HEK293 (cell line): ENCODE data around the gene ACAD11.

Source experiments
- CTCF ChIA-PET: fragments of 350-600 bp; formaldehyde crosslinking; extraction: SDS; loops from one replicate; lab custom pipeline; 2021; ENCODE audit warnings: antibody characterized with exemption; lab: Yijun Ruan, JAX
- POLR2A ChIA-PET: fragments of 300-600 bp; formaldehyde crosslinking; extraction: SDS; loops from one replicate; lab custom pipeline; 2020; ENCODE audit warnings: antibody characterized with exemption, inconsistent platforms; lab: Yijun Ruan, JAX
- H3K27ac ChIP-seq: fragments of 200-500 bp; sonication (Bioruptor generic); 2 replicates; pipeline ENCODE4 v1.5.1; 2014; ENCODE audit warnings: low read depth, low read length, control low read depth, inconsistent platforms; ENCODE audit errors: extremely low read depth
- H3K36me3 ChIP-seq, 2 experiments: fragments of 200-500 bp in 1 of 2; sonication (Bioruptor generic) in 1 of 2; 1 replicate in 1 of 2; 2 replicates in 1 of 2; pipeline ENCODE4 v1.5.1; 2014 to 2017; ENCODE audit warnings: inconsistent platforms in 2 of 2, low read length in 2 of 2; ENCODE audit not compliant: control insufficient read depth in 2 of 2, insufficient read depth in 1 of 2
- H3K4me1 ChIP-seq: fragments of 200-500 bp; sonication (Bioruptor generic); 2 replicates; pipeline ENCODE4 v1.5.1; 2014; ENCODE audit warnings: mild to moderate bottlenecking, low read length, inconsistent platforms; ENCODE audit not compliant: control insufficient read depth, insufficient read depth
- H3K4me3 ChIP-seq: 2 replicates; pipeline ENCODE4 v1.5.1; 2011; ENCODE audit warnings: low read depth, mild to moderate bottlenecking, control low read depth, low read length, moderate library complexity
- H3K9me3 ChIP-seq: fragments of 200-500 bp; sonication (Bioruptor generic); 2 replicates; pipeline ENCODE4 v1.5.1; 2014; ENCODE audit warnings: low read depth, low read length, inconsistent platforms; ENCODE audit not compliant: control insufficient read depth, insufficient read depth
- ELK4 ChIP-seq: IDR thresholded peaks from 2 replicates; pipeline ENCODE4 v1.6.1; 2011; ENCODE audit warnings: mild to moderate bottlenecking, low read depth, low read length, borderline replicate concordance
- INSM2 ChIP-seq: fragments of 450-650 bp; formaldehyde crosslinking; IDR thresholded peaks from 2 replicates; pipeline ENCODE4 v1.5.1; 2016; ENCODE audit warnings: missing biosample characterization, missing genetic modification characterization
- PRDM1 ChIP-seq: fragments of 450-650 bp; formaldehyde crosslinking; IDR thresholded peaks from 2 replicates; pipeline ENCODE4; 2016; ENCODE audit warnings: missing biosample characterization, missing genetic modification characterization
- RBAK ChIP-seq: fragments of 450-650 bp; formaldehyde crosslinking; IDR thresholded peaks from 2 replicates; pipeline ENCODE4 v1.5.1; 2016; ENCODE audit warnings: missing biosample characterization, missing genetic modification characterization
- SP3 ChIP-seq: fragments of 450-650 bp; formaldehyde crosslinking; IDR thresholded peaks from 2 replicates; pipeline ENCODE4 v1.5.1; 2016; ENCODE audit warnings: missing biosample characterization, missing genetic modification characterization
- WT1 ChIP-seq: fragments of 450-650 bp; formaldehyde crosslinking; IDR thresholded peaks from 2 replicates; pipeline ENCODE4 v1.5.1; 2016; ENCODE audit warnings: missing biosample characterization, missing genetic modification characterization
- YY1 ChIP-seq: fragments of 450-650 bp; formaldehyde crosslinking; IDR thresholded peaks from 2 replicates; pipeline ENCODE4 v1.5.1; 2018; ENCODE audit warnings: missing biosample characterization, missing genetic modification characterization
- ZNF121 ChIP-seq: fragments of 450-650 bp; formaldehyde crosslinking; IDR thresholded peaks from 2 replicates; pipeline ENCODE4 v1.5.1; 2016; ENCODE audit warnings: missing biosample characterization, missing genetic modification characterization
- ZNF184 ChIP-seq: fragments of 450-650 bp; IDR thresholded peaks from 2 replicates; pipeline ENCODE4 v1.5.1; 2018; ENCODE audit warnings: missing biosample characterization, mild to moderate bottlenecking, missing genetic modification characterization
- ZNF214 ChIP-seq: fragments of 450-650 bp; formaldehyde crosslinking; IDR thresholded peaks from 2 replicates; pipeline ENCODE4 v1.5.1; 2017; ENCODE audit warnings: missing biosample characterization, mild to moderate bottlenecking, missing genetic modification characterization, borderline replicate concordance
- ZNF274 ChIP-seq, 2 experiments: fragments of 200-500 bp in 1 of 2; fragments of 450-650 bp in 1 of 2; sonication (Bioruptor generic) in 1 of 2; formaldehyde crosslinking in 1 of 2; IDR thresholded peaks; 2 replicates each; pipeline versions ENCODE4 v1.5.1 to v1.6.1; 2014 to 2016; ENCODE audit warnings: borderline replicate concordance in 1 of 2, inconsistent platforms in 1 of 2, low read length in 1 of 2, missing biosample characterization in 1 of 2, missing genetic modification characterization in 1 of 2
- ZNF302 ChIP-seq: fragments of 450-650 bp; formaldehyde crosslinking; IDR thresholded peaks from 2 replicates; pipeline ENCODE4 v1.5.1; 2016; ENCODE audit warnings: missing biosample characterization, missing genetic modification characterization, low read depth
- ZNF366 ChIP-seq: fragments of 450-650 bp; formaldehyde crosslinking; conservative IDR thresholded peaks from 2 replicates; pipeline ENCODE4 v1.5.1; 2016; ENCODE audit warnings: missing biosample characterization, missing genetic modification characterization
- ZNF391 ChIP-seq: fragments of 450-650 bp; formaldehyde crosslinking; IDR thresholded peaks from 2 replicates; pipeline ENCODE4 v1.5.1; 2016; ENCODE audit warnings: low read depth, missing biosample characterization, missing genetic modification characterization, borderline replicate concordance
- ZNF571 ChIP-seq: fragments of 450-650 bp; formaldehyde crosslinking; IDR thresholded peaks from 2 replicates; pipeline ENCODE4 v1.5.0; 2017; ENCODE audit warnings: missing biosample characterization, missing genetic modification characterization
- ZNF596 ChIP-seq: fragments of 450-650 bp; IDR thresholded peaks from 2 replicates; pipeline ENCODE4 v1.5.0; 2018; ENCODE audit warnings: missing biosample characterization, mild to moderate bottlenecking, missing genetic modification characterization, moderate library complexity
- ZNF664 ChIP-seq: fragments of 450-650 bp; formaldehyde crosslinking; IDR thresholded peaks from 2 replicates; pipeline ENCODE4 v1.5.1; 2016; ENCODE audit warnings: missing biosample characterization, missing genetic modification characterization
- ZNF76 ChIP-seq: fragments of 450-650 bp; formaldehyde crosslinking; IDR thresholded peaks from 2 replicates; pipeline ENCODE4; 2016; ENCODE audit warnings: low read depth, missing biosample characterization, missing genetic modification characterization, borderline replicate concordance
- ZNF843 ChIP-seq: fragments of 450-650 bp; formaldehyde crosslinking; IDR thresholded peaks from 2 replicates; pipeline ENCODE4 v1.5.1; 2016; ENCODE audit warnings: missing biosample characterization, missing genetic modification characterization
- ZSCAN5A ChIP-seq: fragments of 450-650 bp; formaldehyde crosslinking; IDR thresholded peaks from 2 replicates; pipeline ENCODE4 v1.5.1; 2016; ENCODE audit warnings: missing biosample characterization, missing genetic modification characterization
- TF ChIP-seq, protein P1 (sequence below): fragments of 450-650 bp; formaldehyde crosslinking; IDR thresholded peaks from 2 replicates; pipeline ENCODE4 v1.5.1; 2016; ENCODE audit warnings: missing biosample characterization, missing genetic modification characterization, low read depth

The ACAD11 gene

GRCh38 chr3:132645058-132645457, 14.6 kb downstream of the ACAD11 start:
- H3K27ac ChIP-seq = no peak overlapping the region
- no peak overlapping the region for H3K4me3 ChIP-seq
- CTCF ChIA-PET = interaction anchor here (1.0 kb wide), 1 partner anchor 9 kb away, joined by 3 read pairs; no protein-coding TSS in a partner anchor
- TF ChIP-seq, protein P1, sequence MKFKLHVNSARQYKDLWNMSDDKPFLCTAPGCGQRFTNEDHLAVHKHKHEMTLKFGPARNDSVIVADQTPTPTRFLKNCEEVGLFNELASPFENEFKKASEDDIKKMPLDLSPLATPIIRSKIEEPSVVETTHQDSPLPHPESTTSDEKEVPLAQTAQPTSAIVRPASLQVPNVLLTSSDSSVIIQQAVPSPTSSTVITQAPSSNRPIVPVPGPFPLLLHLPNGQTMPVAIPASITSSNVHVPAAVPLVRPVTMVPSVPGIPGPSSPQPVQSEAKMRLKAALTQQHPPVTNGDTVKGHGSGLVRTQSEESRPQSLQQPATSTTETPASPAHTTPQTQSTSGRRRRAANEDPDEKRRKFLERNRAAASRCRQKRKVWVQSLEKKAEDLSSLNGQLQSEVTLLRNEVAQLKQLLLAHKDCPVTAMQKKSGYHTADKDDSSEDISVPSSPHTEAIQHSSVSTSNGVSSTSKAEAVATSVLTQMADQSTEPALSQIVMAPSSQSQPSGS (tag by site-specific recombination) = no peak
- H3K9me3 ChIP-seq = no peaks in the 10 kb centered on the region
- POLR2A ChIA-PET = no interaction called here
- H3K36me3 ChIP-seq = peaks cover 0 to 14% of the 10 kb centered on the region in 2 experiments; a peak in 2 of 3 replicates
- H3K4me1 ChIP-seq = no peaks in the 10 kb centered on the region

DNA sequence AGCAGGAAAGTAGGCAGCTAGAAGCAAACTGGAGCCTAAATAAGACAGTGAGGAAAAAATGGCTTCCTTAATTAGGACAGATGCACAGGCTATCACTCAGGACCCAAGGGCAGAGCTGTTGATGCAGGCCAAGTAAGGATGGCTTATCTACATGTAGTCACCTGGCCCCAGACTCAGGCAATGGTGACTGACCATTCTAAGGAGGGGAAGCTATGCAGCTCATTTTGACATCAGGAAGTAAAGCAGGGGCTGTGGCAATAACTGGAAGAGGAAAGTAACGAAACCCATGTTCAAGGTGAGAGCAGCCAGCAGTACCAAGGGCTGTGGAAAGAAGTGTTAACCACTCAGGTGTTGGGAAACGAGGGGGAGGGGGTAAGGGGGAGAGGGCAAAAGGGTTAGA, 16.2 kb downstream of the ACAD11 start:
- POLR2A ChIA-PET = no interaction called here
- TF ChIP-seq SP3 (no peak), ZNF366 (tag by site-specific recombination) (no peak), WT1 (tag by site-specific recombination) (no peak), ZNF184 (tag by site-specific recombination) (no peak), ZNF214 (tag by site-specific recombination) (no peak), ZSCAN5A (no peak), ZNF302 (tag by site-specific recombination) (no peak), ZNF274 (IDR thresholded peaks at IDR 0.05; ENCODE audit: low read length) (no peak), ZNF274 (tag by site-specific recombination; IDR thresholded peaks at IDR 0.05; ENCODE audit: borderline replicate concordance) (no peak), INSM2 (tag by site-specific recombination) (no peak), ZNF596 (tag by site-specific recombination) (no peak), ZNF76 (tag by site-specific recombination) (no peak), ZNF391 (no peak), YY1 (tag by site-specific recombination) (no peak), PRDM1 (tag by site-specific recombination) (no peak), ZNF571 (no peak), ELK4 (no peak), RBAK (no peak), ZNF664 (no peak), ZNF843 (tag by site-specific recombination) (no peak), ZNF121 (tag by site-specific recombination) (no peak)

More for the DNA sequence above, 16.2 kb downstream of the ACAD11 start:
- Histone ChIP-seq H3K27ac (no peak overlapping the region), H3K9me3 (no peaks in the 10 kb centered on the region), H3K36me3 (peaks cover 0 to 22% of the 10 kb centered on the region in 2 experiments), H3K4me3 (no peak overlapping the region), H3K4me1 (no peaks in the 10 kb centered on the region)
- CTCF ChIA-PET = interaction anchor here (0.6 to 3.1 kb wide), 8 partner anchors 17 to 619 kb away, joined by 3 to 28 read pairs (median 4); no protein-coding TSS in a partner anchor
